ENCODE measurements around the gene LAMA2.

The LAMA2 gene

DNA sequence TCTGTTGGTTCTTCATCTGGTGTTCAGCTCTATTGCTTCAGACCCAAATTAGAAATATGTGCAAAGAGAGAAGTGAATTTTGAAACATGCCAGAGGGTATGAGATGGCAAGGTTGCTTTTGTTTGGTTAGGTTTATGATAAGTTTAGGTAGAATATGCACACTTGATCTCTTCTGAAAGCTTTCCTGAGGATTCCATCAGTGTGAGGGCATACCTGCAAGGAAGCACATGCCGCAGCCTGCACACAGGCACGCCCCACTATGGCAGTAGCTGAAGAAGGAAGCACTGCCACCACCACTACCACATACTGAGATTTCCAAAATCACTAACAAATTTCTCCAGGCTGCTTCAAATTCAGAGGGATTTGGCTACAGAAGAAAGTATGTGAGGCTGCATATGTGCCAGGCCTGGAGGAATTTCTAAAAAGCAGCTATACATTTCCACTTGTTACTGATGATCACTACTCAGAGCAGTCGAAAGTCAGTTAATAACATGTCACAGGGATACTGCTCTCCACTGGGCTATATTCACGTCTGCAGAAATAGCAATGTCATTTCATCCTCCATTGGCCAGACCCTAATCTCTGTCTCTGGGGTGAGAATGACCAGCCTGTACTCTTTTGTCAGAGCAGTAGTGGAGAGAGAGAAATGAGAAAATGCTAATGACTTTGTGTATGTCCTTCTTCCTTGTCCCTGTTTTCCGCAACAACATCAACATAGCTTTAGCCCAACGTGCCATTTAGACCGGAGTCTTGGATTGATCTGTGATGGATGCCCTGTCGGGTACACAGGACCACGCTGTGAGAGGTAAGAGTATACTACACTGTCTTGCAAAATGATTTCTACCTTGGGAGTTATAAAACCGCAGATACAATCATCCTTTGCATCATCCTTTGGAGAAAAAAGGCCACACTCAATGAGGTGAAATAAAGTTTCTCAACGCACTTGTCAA lies 396.7 kb downstream of the LAMA2 start:
- no peak for DNase-seq

DNA sequence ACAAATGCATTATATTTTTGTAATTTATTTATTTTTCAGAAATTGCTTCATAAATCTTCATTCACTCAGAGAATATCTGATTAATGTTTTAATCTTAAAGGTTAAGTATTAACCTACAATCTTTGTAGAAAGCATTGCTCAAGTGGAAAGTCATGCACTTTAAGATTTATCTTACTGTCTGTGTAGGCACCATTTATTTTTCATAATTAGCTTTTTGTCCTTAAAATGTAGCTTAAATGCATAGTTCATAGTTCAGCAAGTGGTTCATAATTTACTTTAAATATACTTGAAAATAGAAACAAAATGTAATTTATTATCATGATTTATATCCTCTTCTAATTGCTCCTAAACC lies 397.3 kb downstream of the LAMA2 start:
- DNase-seq, result no peak

DNA sequence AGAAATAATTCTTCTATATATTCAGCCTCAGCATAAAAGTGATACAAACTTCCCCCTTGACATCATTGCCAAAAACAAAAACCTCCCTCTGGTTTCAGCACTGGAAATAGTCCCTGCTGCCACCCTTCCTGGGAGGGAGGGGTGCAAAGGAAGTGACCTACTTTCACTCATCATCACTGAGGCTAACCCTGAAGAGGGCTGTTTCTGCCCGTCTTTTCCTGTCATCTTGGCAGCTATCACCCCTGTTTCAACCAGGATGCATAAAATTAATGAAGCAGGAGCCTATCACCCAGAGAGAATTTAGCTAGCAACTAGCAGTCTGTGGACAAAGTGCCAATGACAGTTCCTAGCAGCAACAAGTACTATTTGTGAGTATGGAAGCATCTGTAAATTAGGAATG lies 397.8 kb downstream of the LAMA2 start:
- DNase-seq, result peak; percentile 25

DNA sequence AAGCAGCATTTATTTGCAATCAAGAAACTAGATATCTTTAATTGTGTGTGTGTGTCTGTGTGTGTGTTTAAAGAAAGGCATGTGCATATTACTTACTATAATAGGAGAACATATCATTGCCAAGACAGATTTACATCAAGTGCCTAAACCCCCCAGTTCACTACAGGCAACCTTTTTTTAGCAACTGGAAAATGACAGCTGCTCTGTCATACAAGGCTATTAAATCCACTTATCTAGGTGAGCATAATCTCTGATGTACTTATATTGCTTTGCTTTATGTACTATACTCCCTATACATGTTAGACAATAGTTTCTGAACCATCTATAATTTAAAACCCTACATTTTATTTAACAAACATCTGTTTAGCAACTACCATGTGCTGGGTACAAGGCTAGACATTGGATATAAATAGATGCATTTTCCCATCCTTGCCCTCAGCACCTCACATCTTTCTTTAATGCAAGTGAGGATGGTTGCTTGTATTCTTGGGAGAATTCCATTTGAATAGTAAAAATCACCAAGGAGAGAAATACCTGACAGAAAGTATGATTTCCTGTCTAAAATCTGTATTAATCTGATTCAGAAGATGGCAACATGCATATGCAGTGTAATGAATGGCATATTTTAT lies 398.3 kb downstream of the LAMA2 start:
- no peak for DNase-seq

DNA sequence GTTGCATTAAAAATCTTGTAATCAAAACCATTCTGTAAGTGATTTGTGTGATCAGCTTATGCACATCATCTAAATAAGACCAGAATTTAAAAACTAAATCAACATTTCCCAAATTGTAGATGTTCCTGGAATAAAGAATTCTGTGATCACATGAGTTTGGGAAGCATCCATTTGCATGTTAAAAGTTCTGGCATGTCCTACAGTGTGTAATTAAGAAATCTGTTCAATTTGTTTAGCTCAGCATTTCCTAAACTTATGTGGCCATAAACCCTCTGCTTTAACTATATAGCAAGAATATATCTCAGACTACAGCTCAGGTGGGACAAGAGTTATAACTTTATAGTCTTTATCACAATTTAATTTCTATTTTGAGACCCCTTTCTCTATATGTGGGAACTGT lies 399.1 kb downstream of the LAMA2 start:
- no peak for DNase-seq

DNA sequence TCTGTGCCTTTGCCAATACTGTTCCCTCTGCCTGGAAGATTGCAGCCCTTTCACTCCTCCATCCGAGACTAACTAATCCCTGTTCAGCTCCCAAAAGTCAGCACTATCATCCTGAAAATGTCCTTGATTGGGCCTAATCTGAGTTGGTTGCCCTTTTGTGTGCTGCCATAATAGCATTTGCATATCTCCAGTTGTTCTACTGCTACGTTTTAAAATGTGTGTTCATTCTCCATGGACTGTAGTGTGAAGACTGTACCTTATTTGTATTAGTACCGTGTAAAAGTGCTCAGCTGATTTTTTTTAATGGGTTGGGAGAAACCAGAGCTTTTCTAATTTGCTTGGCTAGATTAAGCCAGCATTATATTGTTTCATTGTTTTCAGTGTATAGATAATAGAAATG lies 401.3 kb downstream of the LAMA2 start:
- DNase-seq, result no peak

DNA sequence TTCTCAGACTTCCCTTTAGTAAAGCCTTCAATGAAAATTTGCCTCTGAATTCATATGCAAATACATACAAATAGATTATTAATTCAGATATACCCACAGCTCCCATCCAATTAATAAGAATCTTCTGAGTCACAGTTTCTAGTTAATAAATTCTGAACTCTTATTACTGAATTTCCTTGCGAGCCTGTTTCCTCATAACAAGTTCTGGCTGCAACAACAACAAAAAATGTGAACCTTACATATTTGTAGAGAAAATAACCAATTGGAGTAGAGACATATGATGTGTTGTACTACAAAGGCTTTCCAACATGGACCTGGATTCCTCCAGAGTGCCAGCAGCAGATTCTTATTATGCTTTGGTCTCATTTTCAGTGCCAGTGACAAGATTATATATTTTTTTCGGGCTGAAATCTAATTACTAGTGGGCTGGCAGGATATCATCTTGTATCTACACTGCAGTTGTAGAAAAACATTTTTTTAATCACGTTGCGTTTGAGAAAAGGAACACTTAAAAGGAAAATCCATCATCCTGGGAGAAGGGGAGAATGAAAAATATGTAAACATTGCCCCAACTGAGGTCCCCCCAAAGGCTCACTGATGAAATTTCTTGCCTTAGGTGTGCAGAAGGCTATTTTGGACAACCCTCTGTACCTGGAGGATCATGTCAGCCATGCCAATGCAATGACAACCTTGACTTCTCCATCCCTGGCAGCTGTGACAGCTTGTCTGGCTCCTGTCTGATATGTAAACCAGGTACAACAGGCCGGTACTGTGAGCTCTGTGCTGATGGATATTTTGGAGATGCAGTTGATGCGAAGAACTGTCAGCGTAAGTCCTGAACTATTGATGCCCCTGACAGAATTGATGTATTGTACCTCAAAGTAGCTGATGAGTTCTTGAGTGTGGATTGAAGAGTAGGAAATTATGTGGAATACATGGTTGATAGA lies 404.6 kb downstream of the LAMA2 start:
- no peak for DNase-seq

DNA sequence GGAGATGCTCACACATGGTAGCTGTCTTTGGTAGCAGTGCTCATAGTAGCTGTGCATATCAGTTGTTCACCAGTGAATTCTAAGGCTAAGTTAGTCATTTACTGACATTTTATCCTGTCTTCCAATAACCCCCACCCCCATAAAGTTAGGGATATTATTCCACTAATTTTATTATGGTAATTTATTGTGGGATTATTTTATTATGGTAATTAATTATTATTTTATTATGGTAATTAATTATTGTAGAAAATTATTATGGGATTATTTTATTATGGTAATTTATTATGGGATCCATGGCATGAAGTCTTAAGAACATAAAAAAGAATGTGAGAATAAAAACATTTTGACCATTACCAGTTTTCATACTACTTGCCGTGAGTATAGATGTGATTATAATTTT lies 406.5 kb downstream of the LAMA2 start:
- DNase-seq, result no peak

DNA sequence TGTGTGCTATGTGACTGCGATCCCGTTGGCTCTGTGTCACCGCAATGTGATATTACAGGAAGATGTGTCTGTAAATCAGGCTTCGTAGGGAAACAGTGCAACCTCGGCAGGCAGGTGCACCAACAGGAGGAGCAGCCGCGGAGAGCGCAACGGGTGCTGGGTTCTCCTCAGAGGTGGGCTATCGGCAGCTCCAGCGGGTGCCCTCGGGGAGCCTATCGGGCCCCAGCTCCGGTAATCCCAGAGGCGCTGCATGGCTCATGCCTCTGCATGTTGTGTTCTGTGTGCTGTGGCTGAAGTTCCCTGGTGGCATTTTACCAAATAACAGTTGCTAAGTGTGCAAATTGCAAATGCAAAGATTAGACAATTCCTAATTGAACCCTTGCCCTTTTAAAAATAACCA lies 409.9 kb downstream of the LAMA2 start:
- no peak for DNase-seq

DNA sequence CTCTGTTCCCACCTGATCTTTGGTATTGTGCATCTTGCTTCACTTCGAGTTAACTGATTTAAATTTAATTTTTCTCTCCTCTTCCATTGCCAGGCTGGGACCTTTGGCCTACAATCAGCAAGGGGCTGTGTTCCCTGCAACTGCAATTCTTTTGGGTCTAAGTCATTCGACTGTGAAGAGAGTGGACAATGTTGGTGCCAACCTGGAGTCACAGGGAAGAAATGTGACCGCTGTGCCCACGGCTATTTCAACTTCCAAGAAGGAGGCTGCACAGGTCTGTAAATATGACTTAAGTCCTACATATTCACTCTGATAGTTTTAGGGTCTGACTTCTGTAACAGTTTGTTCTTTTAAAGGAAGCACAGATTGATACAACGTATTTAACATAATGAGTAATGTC lies 414.7 kb downstream of the LAMA2 start:
- no peak for DNase-seq

DNA sequence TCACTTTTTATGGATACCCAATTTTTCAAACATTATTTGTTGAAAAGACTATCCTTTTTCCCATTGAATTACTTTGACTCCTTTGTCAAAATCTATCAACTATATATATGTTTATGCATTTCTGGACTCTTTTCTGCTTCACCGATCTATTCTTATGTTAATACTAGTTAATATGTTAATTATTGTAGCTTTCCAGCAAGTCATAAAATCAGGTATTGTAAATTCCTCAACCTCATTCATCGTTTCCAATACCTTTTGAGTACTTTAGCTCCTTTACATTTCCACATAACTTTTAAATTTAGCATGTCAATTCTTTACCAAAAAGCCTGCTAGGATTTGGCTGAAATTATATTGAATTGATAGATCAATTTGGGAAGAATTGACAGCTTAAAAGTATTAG lies 419.7 kb downstream of the LAMA2 start:
- no peak for DNase-seq

DNA sequence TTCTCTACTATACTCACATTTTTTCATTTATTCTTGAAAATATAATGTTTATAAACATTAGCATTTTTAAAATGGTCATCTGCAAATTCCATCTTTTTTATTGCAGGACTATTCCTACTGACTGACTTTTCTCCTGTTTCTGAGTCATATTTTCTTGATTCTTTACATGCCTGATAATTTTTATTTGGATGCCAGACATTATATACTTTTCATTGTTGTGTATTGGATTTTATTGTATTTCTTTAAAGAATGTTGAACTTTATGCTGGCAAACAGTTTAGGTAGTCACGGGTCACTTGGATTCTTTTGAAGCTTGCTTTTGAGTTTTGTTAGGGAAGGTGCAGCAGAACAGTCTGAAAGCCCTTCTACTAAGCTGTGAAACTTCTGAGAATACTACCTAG lies 423.9 kb downstream of the LAMA2 start:
- DNase-seq, result no peak

DNA sequence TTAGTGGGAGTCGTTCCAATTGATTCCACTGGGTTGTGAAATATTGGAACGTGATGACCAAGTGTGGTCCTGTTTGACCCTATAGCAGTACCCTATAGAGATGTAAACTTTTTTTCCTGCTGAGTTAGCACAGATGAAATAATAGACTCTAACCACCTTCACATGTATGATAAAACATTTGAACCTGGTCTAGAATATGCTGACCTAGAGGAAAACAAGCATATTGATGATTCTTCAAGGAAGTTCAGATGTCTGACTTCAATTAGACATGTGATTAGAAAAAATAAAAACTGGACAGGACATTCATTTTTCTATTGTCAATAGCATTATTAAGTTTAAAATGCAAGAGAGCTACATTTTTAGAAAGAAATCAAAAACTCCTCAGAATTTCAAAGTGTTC lies 424.9 kb downstream of the LAMA2 start:
- no peak for DNase-seq

DNA sequence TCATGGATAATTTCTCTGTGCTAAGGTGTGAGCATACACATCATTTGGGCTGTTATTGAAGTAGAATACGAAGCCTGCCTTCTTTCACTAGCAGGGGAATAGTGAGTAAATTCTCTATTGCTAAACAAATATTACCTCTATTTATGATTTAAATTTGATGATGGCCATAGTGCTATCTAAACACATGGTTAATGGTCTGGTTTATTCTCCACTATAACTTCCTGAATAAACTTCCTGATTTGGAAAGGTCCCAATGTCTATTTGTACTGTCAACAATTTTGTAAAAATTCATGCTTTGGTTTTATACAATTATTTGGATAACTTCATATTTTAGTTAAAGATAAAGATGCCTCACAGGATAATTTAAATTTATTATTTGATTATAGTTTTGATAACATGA lies 426.2 kb downstream of the LAMA2 start:
- DNase-seq, result no peak

DNA sequence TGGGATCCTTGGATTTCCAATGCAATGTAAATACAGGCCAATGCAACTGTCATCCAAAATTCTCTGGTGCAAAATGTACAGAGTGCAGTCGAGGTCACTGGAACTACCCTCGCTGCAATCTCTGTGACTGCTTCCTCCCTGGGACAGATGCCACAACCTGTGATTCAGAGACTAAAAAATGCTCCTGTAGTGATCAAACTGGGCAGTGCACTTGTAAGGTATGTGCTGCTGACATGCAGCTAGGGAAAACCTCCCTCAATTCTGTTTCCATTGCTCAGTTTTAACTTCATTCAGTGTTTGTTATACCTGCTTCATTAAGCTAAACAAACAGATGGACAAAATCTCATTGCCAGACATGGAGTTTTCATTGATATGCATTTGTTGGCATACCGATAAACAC lies 429.9 kb downstream of the LAMA2 start:
- no peak for DNase-seq

DNA sequence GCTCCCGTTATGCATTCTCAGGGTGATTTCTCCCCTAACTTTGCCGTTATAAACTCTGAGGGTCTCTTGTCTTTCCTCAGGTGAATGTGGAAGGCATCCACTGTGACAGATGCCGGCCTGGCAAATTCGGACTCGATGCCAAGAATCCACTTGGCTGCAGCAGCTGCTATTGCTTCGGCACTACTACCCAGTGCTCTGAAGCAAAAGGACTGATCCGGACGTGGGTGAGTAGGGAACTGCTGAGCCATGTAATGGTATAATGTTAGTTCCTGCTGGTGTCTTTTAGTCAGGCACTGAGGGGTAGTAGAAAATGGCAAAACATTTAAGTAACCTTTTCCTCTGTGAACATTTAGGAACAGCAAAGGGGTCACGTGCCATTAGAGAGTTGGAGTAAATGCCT lies 431.6 kb downstream of the LAMA2 start:
- no peak for DNase-seq

DNA sequence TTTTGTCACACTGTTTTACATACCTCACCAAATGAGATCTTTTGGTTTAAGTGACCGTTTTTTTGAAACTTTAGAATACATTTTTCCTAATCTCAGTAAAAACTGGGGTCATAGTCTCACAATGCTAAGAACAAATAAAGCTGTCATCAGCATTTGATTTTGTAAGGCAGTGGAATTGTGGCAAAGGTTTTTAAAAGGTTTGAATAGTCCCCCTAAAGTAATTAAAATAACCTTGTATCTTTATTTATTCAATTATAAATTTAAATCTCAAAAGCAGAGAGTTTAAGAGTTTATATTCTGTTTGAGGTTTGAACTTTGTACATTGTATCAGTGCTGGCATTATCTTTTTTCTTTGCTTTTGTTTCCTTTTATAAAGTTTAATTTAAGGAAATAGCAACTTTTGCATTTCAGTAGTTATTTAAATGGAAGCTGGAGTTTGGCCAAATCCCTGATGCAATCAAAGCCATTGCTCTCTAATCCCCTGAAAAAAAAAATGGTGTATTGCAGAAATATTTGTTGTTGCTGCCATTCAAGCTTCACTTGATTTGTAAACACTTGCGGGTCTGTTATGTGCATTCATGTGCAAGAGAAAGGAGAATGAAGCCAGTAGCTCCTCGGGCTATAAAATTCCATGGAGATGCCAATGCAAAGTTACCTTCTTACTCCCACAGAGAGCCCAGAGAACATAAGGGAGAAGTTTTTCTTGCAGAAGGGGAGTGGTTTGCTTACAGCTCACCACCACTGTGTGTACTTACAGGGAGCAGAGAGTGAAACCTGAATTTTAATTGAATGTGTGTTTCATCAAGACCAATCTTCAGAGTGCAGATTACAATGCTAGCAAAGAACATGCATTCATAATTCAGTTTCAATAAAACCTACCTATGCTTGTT lies 435.2 kb downstream of the LAMA2 start:
- DNase-seq, result no peak

DNA sequence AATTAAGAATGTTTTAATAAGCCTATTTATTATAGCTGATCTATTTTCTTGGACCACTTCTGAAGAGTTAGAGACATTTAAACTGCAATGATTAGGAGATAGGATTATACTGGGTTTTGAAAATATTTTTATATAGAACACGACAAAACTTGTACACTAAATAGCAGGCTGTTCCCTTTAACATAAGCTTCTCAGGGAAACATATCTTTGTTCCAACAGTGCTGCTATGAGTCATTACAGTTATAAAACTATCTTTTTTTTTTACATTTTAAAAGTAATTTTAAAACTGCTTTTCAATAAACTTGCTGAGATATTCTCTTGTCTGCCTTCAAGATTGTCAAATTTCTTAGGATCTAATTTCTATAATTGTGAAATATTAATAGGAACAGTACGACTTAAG lies 438.0 kb downstream of the LAMA2 start:
- no peak for DNase-seq

DNA sequence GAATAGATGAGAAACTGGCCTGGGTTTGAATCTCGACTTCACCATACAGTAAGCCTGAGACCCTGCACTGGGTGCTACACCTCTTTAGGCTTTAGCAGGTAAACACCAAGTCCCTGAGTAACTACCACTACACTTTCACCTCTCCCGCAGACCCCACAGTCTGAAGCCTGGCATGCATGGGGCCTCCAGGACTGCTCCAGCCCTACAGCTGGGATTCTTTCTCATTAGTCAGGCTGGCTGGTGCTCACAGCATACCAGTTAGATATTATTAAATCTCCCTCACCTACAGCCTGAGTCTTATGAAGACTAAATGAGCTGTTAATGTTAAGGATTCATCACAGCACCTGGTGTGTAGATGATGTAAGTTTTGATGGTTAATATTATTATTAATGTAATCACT lies 438.4 kb downstream of the LAMA2 start:
- DNase-seq, result no peak

DNA sequence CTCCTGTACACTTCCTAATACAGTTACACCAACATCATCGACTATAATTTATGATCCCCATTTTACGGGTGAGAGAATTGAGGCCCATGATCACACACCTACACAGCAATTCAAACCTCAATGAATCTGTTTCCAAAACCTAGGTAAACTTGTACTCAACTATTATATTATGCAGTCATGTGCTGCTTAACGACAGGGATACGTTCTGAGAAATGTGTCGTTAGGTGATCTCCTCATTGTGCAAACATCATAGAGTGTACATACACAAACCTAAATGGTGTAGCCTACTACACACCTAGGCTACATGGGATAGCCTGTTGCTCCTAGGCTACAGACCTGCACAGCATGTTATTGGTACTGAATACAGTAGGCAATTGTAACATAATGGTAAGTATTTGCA lies 441.4 kb downstream of the LAMA2 start:
- no peak for DNase-seq

DNA sequence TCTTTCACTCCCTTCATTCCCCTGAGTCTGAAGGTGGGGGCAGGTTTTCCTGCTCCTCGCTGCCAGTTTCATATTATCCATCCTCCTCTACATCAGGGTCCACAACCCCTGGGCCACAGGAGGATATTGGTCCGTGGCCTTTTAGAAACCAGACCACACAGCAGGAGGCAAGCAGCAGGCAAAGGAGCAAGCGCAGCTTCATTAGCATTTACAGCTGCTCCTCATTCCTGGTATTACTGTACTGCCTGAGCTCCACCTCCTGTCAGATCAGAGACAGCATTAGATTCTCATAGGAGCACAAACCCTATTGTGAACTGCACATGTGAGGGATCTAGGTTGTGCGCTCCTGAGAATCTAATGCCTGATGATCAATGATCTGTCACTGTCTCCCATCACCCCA lies 446.7 kb downstream of the LAMA2 start:
- DNase-seq, result no peak

DNA sequence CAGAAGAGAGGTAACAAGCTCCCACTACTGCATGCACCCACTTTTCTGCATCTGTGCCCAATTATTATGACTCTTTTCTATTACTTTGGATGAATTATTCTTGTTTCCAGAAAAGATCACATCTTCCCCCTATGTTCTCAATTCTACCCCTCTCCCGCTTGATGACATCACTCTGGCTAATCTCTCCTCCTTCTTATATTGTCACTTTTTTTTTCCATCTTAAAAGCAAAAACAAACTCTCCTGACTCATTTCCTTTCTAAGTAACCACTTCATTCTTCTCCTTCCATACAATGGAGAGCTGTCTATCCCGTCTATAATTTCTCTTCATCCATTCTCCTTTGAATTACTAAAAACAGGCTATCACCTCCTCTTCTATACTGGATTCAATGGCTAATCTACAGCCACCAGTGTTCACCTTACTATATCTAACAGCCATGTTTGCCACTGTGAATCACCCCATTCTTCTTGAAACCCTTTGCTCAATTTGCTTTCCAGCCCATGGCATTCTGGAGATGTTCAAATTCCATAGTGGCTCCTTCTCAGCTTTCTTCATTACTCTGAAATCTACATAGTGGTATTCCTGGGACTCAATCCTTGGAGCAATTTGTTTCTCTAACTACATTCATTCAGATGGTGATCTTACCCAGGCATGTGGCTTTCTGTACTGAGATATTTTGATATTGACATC lies 448.7 kb downstream of the LAMA2 start:
- no peak for DNase-seq

Data from stimulated activated naive CD4-positive, alpha-beta T cell treated with Interleukin-2 at 50 U/mL for 16 hours (primary cell).